ENCODE measurements around the gene ELP1.

ELP1 gene

GRCh38 chr9:108882052-108882888 lies 51.7 kb downstream of the ELP1 start:
- no peak for DNase-seq

- no peak for DNase-seq
These were observed 53.1 kb downstream of the ELP1 start for GRCh38 chr9:108880738-108881316.

GRCh38 chr9:108877524-108877923 lies 56.4 kb downstream of the ELP1 start:
- DNase-seq: no peak

GRCh38 chr9:108876425-108876824 lies 57.5 kb downstream of the ELP1 start:
- no peak for DNase-seq

GRCh38 chr9:108874058-108874788 lies 59.7 kb downstream of the ELP1 start:
- DNase-seq: no peak

GRCh38 chr9:108869092-108869725 lies 64.7 kb downstream of the ELP1 start:
- no peak for DNase-seq

GRCh38 chr9:108867829-108868228 lies 66.1 kb downstream of the ELP1 start:
- DNase-seq: no peak

GRCh38 chr9:108867116-108867515 lies 66.8 kb downstream of the ELP1 start:
- DNase-seq: no peak

GRCh38 chr9:108866001-108866420 lies 67.9 kb downstream of the ELP1 start:
- no peak for DNase-seq

- no peak for DNase-seq
These were observed 68.9 kb downstream of the ELP1 start for GRCh38 chr9:108865037-108865436.

- no peak for DNase-seq
These were observed 69.5 kb downstream of the ELP1 start for GRCh38 chr9:108864446-108864845.

GRCh38 chr9:108863891-108864290 lies 70.0 kb downstream of the ELP1 start:
- no peak for DNase-seq

GRCh38 chr9:108861997-108862396 lies 71.9 kb downstream of the ELP1 start, which contains the start of gene ACTL7A:
Gene ACTL7A (plus strand): TSS chr9:108862266. CDS start chr9:108862323, 57 bp downstream.
- DNase-seq: no peak

- no peak for DNase-seq
These were observed 72.5 kb downstream of the ELP1 start for GRCh38 chr9:108861464-108861863.

GRCh38 chr9:108860764-108861163 lies 73.2 kb downstream of the ELP1 start:
- no peak for DNase-seq

GRCh38 chr9:108860354-108860753 lies 73.6 kb downstream of the ELP1 start:
- DNase-seq: no peak

- DNase-seq: no peak
These were observed 74.3 kb downstream of the ELP1 start for GRCh38 chr9:108859459-108860114.

- no peak for DNase-seq
These were observed 76.4 kb downstream of the ELP1 start for GRCh38 chr9:108857572-108857971.

GRCh38 chr9:108855888-108856287 lies 78.0 kb downstream of the ELP1 start, which contains the start of gene ACTL7B:
Gene ACTL7B (minus strand): TSS chr9:108855986. CDS start chr9:108855930, 56 bp downstream.
- no peak for DNase-seq

GRCh38 chr9:108855529-108855886 lies 78.4 kb downstream of the ELP1 start:
- no peak for DNase-seq

GRCh38 chr9:108854641-108855528 lies 79.0 kb downstream of the ELP1 start:
- no peak for DNase-seq

- DNase-seq: no peak
These were observed 79.8 kb downstream of the ELP1 start for GRCh38 chr9:108854094-108854493.
